ENCODE results near the gene BDKRB2. TPM values are rescaled to one million over a fixed set of nuclear protein-coding genes. Genes with fewer than 3 reads are reported as not detected.

The BDKRB2 gene
- total and polyA plus RNA-seq, 2 of the 4 experiments (the other 2 are of a cell fraction), result 60.9 to 73.1 TPM

DNA sequence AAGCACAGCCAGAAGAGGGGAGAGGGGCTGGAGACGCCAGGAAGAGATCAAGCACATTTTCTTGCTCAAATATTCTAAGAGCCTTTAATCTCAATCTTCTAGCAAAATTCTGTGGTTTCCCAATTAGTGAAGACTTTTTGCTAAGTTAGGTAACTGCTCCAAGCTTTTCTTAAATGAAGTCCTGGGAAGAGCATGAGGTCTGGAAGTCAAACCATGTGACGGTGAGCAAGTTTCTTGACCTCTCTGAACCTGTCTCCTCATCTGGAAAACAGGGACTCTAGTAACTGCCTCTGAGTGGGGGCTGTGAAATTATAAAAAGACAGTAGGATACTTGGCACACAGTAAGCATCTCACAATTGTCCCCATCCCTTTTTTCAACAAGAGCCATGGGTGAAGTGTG is 75.5 kb downstream of the BDKRB2 start:
- no peak overlapping the region for H2BK20ac ChIP-seq (ENCODE audit: low read depth, low read length)
- peak overlapping the region; percentile 49 for H2BK120ac ChIP-seq (ENCODE audit: low read depth, low read length)
- H3K4me3 ChIP-seq (ENCODE audit: insufficient read depth, low read depth, low read length), result no peak overlapping the region
- H4K5ac ChIP-seq (ENCODE audit: low read depth, low read length), result 0 out of 2 replicates have a peak overlapping the region, but pooled peaks have one; percentile 35
- H3K18ac ChIP-seq (ENCODE audit: low read depth, low read length), result peak overlapping the region; percentile 39; the same call in 1 of the 2 replicates
- ATAC-seq (ENCODE audit: low read depth) (no peak), DNase-seq (no peak)
- 0 out of 4 replicates have a peak overlapping the region, but pooled peaks of 1 of the 2 experiments have one; percentile 9 for H4K8ac ChIP-seq (ENCODE audit: low read depth in 2 of 2, low read length in 2 of 2)
- no peak overlapping the region for H2AK9ac ChIP-seq (replicated peaks; ENCODE audit: low read depth, low read length, poor library complexity)
- in situ Hi-C loops (cut with MboI; ENCODE audit: low sequenced_read_pairs) (no loop called here), intact Hi-C loops (cut with micrococcal nuclease) (loop anchor here (10.0 kb wide), 1 partner anchor 225 kb away; the partner anchor contains the start of gene PAPOLA), dilution Hi-C loops (cut with HindIII; ENCODE audit: low sequenced_read_pairs, unreplicated experiment) (no loop called here)
- H3K4me1 ChIP-seq (ENCODE audit: control insufficient read depth, insufficient read depth, low read length), result peaks cover 12% of the 10 kb centered on the region
- H3K27ac ChIP-seq (ENCODE audit: insufficient read depth, low read length), result no peak overlapping the region
- H3K9me1 ChIP-seq (ENCODE audit: insufficient read depth, low read length), result no peaks in the 10 kb centered on the region
- no peak overlapping the region for H3K14ac ChIP-seq (replicated peaks; ENCODE audit: low read depth, low read length)
- H3K4me2 ChIP-seq (ENCODE audit: low read depth, low read length), result no peak overlapping the region
- H4K20me1 ChIP-seq (ENCODE audit: insufficient read depth, low read length), result no peaks in the 10 kb centered on the region
- WGBS, 2 experiments (ENCODE audit: extremely low coverage in 2 of 2, insufficient read length in 1 of 2), result no CpG with 5 or more reads among the region's 2 CpGs
- H2BK15ac ChIP-seq (ENCODE audit: low read depth, low read length), result no peak overlapping the region
- H2AFZ ChIP-seq (replicated peaks; ENCODE audit: low read length, poor library complexity), result no peak overlapping the region
- BruUV-seq (replicated peaks), result no TSS peak
- no peak overlapping the region for H2BK5ac ChIP-seq (ENCODE audit: low read depth, low read length, poor library complexity, severe bottlenecking)
- H3K4ac ChIP-seq (ENCODE audit: low read depth, low read length), result 0 out of 2 replicates have a peak overlapping the region, but pooled peaks have one; percentile 20
- POLR2A ChIA-PET (ENCODE audit: unreplicated experiment), result no interaction called here
- H3K56ac ChIP-seq (ENCODE audit: extremely low read depth, insufficient read depth, low read length), result no peak overlapping the region
- peaks cover 6% of the 10 kb centered on the region; the same call in 1 of the 2 replicates for H3K36me3 ChIP-seq (ENCODE audit: control insufficient read depth, insufficient read depth, low read length)
- H3K79me1 ChIP-seq (ENCODE audit: low read depth in 1 of 2, low read length in 2 of 2), result peaks cover 0 to under 1% of the 10 kb centered on the region in 2 experiments; a peak in 1 of 4 replicates
- H3K23ac ChIP-seq (ENCODE audit: low read depth, low read length), result no peak overlapping the region
- no peak overlapping the region for H3K9ac ChIP-seq (ENCODE audit: low read depth, low read length)
- H4K91ac ChIP-seq (ENCODE audit: insufficient read depth, low read depth, low read length), result peak overlapping the region; percentile 35; the same call in 1 of the 2 replicates
- H2AK5ac ChIP-seq (ENCODE audit: low read depth, low read length), result peak overlapping the region; percentile 38; the same call in 1 of the 2 replicates
- H3K27me3 ChIP-seq (ENCODE audit: control insufficient read depth, insufficient read depth, low read length), result no peaks in the 10 kb centered on the region
- no peak for TF ChIP-seq NFE2L2 (IDR thresholded peaks at IDR 0.05; ENCODE audit: low read depth, low read length)
- TF ChIP-seq MXI1 (IDR thresholded peaks at IDR 0.05; ENCODE audit: borderline replicate concordance, low read depth, low read length), result no peak
- no peak for TF ChIP-seq ELK1 (IDR thresholded peaks at IDR 0.05; ENCODE audit: borderline replicate concordance, low read depth, low read length)
- TF ChIP-seq CHD1 (IDR thresholded peaks at IDR 0.05; ENCODE audit: low read depth, low read length), result no peak
- TF ChIP-seq CEBPB (IDR thresholded peaks at IDR 0.05; ENCODE audit: low read depth, low read length), result no peak
- no peak for TF ChIP-seq USF2 (IDR thresholded peaks at IDR 0.05; ENCODE audit: low read depth, low read length)
- CTCF ChIA-PET, result no interaction called here
- H3K9me3 ChIP-seq (ENCODE audit: control insufficient read depth, insufficient read depth, low read length), result peaks cover 8% of the 10 kb centered on the region

Data from IMR-90 (cell line).